ENCODE data around the gene PTPN1.

The PTPN1 gene

DNA sequence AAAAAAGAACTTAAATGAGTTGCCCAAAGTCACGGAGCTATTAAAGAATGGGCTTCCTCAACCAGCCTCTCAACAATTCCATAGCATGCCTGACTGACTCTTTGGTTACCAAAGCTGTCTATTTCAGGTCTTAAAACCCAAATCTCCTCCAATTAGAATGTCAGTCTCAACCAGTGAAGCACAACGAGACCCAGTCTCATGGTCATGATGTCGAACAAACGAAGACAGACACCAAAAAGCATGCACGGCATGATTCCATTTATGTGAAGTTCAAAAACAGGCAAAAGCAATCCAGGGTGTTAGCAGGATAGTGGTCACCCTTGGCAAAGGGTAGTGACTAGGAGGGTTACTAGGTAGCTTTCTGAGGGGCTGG, 16.3 kb upstream of the PTPN1 start:
- DNase-seq (ENCODE audit: low read depth) = no peak
- no peak for TF ChIP-seq CTCF (conservative IDR thresholded peaks at IDR 0.05; ENCODE audit: low read depth, low read length)
- H3K4me3 ChIP-seq (ENCODE audit: low read depth, low read length) = no peak overlapping the region

GRCh38 chr20:50494428-50494827, 15.8 kb upstream of the PTPN1 start:
- no peak for TF ChIP-seq CTCF (conservative IDR thresholded peaks at IDR 0.05; ENCODE audit: low read depth, low read length)

DNA sequence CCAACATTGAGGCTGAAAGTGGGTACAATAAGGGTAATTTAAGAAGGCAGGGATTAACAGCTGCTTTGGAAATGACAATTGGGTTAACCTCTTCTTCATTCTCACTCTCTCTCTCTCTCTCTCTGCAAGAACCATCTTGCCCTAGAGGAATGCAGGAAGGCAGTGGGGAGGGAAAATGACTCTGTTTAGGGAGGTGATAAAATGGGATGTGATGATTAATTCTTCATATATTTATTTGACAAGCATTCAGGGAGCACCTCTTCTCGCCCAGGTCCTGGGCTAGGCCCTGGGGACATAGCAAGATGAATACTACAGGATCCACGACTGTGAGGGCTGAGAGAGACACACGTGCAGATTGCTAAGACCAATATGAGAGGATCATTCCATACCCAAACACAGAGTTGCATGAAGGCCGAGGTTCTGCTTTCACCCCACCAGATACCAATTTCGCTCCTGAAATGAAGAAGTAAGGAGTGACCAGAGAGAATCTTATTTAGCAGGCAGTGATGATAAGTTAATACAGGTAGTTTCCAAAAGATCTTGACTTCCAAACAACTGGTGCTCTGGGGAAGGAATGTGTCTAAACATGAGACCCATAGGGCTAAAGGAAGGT, 13.3 kb upstream of the PTPN1 start:
- H3K4me3 ChIP-seq (ENCODE audit: low read depth, low read length) = no peak overlapping the region
- no peak for TF ChIP-seq CTCF (conservative IDR thresholded peaks at IDR 0.05; ENCODE audit: low read depth, low read length)
- no peak for DNase-seq (ENCODE audit: low read depth)

More at GRCh38 chr20:50494428-50494827, 15.8 kb upstream of the PTPN1 start:
- no peak overlapping the region for H3K4me3 ChIP-seq (ENCODE audit: low read depth, low read length)
- no peak for DNase-seq (ENCODE audit: low read depth)

GRCh38 chr20:50498071-50498776, 12.0 kb upstream of the PTPN1 start:
- no peak for TF ChIP-seq CTCF (conservative IDR thresholded peaks at IDR 0.05; ENCODE audit: low read depth, low read length)
- no peak overlapping the region for H3K4me3 ChIP-seq (ENCODE audit: low read depth, low read length)
- DNase-seq (ENCODE audit: low read depth) = peak; percentile 79

DNA sequence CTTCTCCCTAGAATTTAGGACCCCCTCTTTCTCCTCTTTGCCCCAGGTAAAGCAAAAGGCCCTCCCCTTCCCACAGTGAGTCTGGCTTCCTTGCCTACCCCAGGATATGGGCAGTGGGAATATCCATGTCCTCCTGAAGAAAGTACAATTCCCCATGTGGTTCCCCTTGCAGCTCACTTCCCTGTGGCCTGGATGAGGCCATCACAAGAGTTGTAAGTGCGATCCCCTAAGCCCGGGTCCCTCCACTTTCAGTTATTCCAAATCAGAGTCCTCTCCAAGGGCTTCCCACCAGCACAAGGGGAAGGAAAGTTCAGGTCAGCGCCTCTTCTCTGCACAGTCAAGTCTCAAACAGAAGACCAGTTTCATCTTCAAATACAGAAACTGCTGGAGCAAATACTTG, 10.2 kb upstream of the PTPN1 start:
- TF ChIP-seq CTCF (conservative IDR thresholded peaks at IDR 0.05; ENCODE audit: low read depth, low read length) = no peak
- no peak for DNase-seq (ENCODE audit: low read depth)
- H3K4me3 ChIP-seq (ENCODE audit: low read depth, low read length) = no peak overlapping the region

DNA sequence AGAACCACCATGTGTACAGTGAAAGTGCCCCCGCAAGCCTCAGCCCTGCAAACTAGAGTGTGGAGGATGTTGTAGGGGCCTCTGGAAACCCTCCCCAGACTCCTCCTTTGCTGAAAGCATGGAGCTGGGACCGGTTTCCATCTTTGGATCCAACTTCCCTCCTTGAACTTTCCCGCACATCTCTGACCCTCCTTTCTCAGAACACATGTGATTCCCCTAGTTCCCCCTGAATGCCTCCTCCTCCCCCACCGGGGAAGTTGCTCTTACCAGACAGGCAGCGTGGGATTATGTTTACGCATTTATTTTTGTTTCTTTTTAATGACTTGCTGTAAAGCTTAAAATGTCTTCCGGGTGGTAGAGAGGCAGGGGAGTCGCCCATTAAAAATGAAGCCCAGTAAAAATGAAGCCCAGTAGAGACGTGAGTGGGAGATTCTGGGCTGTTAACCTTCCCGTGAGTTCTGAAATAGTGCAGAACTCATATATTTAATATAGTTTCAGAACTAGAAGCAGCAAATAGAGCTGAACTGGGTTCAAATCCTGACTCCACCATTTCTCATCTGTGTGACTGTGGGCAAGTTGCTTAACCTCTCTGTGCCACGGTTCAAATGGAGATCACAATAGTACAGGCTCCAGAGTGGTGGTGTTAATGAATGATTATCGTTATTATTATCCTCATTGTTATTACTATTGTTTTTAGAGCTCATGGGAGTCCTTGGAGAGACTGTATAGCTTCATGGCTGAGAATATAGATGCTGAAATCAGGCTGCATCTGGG, 8.0 kb upstream of the PTPN1 start:
- H3K4me3 ChIP-seq (ENCODE audit: low read depth, low read length) = no peak overlapping the region
- DNase-seq (ENCODE audit: low read depth) = no peak
- no peak for TF ChIP-seq CTCF (conservative IDR thresholded peaks at IDR 0.05; ENCODE audit: low read depth, low read length)

All from choroid plexus epithelial cell (primary cell).